ENCODE results near the gene GPR141.

Gene GPR141, protein sequence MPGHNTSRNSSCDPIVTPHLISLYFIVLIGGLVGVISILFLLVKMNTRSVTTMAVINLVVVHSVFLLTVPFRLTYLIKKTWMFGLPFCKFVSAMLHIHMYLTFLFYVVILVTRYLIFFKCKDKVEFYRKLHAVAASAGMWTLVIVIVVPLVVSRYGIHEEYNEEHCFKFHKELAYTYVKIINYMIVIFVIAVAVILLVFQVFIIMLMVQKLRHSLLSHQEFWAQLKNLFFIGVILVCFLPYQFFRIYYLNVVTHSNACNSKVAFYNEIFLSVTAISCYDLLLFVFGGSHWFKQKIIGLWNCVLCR

GRCh38 chr7:37683246-37684120 is at the start of gene GPR141:
TSS of gene GPR141 (plus strand) at chr7:37683766. CDS start at chr7:37740394, 56,628 bp downstream.
- DNase-seq, result no peak

DNA sequence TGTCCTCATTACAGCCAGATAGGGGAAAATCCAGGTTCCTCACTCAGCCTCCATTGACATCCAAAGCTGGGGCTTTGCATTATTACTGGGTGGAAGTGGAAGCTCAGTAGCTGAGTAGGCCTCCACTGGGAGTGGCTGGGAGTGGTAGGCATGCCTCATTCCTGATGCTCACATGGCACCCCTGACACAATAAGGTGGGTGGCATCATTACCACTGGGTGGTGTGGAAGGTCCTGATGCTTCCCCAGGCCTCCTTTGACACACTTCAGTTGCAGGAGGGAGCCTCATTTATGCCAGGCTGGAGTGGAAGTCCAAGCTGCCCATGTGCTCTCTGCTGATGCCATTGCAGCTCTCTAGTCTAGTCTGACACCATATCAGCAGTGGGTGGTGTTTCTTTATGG is 48.2 kb upstream of the GPR141 start:
- DNase-seq, result no peak

GRCh38 chr7:37642028-37642540 is 41.5 kb upstream of the GPR141 start:
- DNase-seq, result no peak

GRCh38 chr7:37643876-37644275 is 39.7 kb upstream of the GPR141 start:
- no peak for DNase-seq

GRCh38 chr7:37645282-37646050 is 38.1 kb upstream of the GPR141 start:
- DNase-seq, result no peak

DNA sequence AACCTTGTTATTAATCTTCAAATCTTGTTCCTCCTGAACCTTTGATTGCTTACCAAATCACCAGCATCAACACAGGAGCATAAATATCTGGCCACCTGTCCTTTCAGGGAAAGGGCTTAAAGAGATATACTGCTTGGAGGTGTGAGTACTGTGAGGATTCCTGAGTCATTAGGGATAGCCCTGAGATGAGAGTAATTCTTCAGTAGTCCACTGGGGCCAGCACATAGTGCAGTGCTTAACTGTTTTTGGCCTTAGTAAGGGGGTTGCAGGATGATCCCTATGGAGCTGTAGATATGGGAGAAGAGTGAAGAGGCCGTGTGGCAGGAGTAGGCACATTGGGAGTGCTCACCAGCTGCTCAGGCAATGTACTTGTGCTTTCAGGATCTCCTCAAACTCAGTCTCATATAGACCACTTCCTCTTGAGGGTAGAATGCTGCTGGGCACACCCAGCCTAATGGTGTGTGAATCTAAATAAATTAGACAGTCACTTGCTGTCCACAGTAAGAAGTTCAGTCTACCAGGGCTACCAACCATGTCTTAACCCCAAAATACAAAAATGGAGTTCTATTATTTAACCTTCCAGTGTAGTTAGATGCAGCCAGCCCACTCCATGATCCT is 26.5 kb upstream of the GPR141 start:
- no peak for DNase-seq

- no peak for DNase-seq
Measured at GRCh38 chr7:37657816-37658215, 25.8 kb upstream of the GPR141 start.

DNA sequence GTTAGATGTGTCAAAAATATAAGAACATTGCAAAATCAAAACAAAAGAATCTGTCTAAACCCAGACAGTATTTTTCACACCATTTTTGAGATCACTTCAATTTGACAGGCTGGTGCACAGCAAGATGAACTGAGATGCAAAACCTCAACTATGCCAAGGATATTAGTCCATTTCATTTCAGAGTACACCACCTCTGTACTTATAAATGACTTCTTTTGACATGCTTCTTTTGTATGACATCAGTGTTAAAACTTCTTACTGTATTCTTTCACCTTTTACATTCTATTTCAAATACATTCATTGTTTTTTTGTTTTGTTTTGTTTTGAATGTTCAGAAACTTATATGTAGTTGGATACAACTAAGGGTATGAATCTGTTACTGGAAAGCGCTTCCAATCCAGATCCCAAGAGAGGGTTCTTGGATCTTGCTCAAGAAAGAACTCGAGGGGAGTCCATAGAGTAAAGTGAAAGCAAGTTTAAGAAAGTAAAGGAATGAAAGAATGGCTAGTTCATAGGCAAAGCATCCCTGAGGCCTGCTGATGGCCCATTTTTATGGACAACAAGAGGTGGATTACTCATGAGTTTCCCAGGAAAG is 23.5 kb upstream of the GPR141 start:
- no peak for DNase-seq

DNA sequence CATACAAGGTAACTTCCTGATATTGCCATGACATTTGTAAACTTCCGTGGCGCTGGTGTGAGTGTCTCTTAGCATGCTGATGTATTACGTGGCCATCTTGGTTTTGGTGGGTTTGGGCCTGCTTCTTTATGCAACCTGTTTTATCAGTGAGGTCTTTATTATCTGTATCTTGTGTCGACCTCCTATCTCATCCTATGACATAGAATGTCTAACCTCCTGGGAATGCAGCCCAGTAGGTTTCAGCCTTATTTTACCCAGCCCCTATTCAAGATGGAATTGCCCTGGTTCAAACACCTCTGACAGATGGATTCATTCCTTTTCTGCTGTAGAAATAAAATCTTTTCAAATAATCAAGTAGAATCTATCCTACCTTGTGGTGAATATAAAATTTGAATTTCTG is 23.0 kb upstream of the GPR141 start:
- no peak for DNase-seq

DNA sequence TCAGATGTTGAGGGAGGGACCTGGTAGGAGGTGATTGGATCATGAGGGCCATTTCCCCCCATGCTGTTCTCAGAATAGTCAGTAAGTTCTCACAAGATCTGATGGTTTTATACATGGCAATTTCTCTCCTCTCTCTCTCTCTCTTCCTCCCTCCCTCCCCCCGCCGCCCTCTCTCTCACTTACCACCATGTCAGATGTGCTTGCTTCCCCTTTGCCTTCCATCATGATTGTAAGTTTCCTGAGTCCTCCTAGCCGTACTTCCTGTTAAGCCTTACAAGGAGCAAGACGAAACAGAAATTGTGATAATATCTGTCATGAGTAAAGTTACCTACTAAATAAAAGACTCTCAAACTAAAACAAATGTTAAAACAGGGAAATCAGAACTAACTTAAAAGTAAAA is 19.9 kb upstream of the GPR141 start:
- DNase-seq, result no peak

DNA sequence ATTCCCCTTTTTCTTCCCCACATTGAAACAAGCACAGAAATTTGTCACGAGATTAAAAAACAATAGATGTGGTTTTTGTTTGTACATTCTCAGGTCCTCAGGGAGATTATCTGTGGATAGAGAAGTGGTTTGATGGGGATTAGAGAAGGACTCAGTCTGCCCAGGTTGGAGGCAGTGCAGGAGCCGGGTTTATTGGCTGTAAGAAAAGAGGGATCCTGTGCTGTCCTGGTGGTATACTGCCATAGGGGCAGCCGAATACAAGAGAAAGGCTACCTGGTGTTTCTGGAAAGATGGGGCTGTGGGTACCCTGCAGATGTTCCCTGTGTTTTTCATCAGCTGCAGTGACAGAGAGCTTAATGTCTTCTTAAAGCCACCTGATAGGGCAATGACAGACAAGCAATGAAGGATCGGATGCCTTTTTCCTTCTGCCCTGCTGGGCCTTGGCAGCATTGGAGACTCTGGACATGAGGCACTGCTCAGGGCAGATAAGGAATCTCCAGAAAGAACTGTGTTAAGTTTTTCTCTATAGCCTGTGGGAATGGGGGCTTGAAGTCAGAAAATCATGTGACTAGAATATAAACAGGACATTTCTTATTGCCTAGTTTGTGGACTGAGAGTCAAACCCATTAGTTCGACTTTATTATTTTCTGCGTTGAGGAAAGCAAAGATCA is 18.1 kb upstream of the GPR141 start:
- DNase-seq, result no peak

DNA sequence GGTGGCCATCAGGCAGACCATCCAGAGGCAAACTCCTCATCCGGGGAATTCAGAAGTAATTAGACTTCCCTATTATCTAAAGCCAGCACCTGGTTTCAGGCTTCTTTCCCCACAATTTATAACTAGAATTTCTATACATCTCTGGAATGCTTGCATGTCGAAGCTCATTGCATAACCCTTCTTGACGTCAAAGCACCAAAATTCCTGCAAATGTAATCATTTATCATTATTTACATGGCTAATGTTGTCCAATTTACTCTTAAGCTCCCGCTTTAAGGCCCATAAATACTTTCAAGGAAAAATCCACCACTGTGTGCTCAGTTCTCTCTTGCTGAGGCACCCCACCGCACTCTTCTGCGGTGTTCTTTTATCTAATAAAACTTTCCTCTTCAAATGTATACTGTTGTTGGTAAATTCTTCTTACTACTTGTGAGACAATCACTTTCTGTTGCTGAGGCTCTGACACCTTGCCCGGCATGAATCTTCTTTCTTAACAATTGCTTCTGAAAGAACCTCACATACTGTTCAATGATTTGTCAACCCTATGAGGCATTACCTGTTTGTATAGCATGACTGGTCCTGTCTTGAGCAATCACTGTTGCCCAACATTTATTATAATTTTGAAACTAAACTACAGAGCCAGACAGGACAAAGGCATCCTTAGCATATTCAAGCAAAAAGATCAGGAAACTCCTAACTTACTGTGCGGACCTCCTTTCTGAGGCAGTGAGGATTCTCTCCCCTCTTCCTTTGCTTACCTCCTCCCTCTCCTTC is 17.4 kb upstream of the GPR141 start:
- no peak for DNase-seq

GRCh38 chr7:37669818-37670217 is 13.7 kb upstream of the GPR141 start:
- DNase-seq, result no peak

DNA sequence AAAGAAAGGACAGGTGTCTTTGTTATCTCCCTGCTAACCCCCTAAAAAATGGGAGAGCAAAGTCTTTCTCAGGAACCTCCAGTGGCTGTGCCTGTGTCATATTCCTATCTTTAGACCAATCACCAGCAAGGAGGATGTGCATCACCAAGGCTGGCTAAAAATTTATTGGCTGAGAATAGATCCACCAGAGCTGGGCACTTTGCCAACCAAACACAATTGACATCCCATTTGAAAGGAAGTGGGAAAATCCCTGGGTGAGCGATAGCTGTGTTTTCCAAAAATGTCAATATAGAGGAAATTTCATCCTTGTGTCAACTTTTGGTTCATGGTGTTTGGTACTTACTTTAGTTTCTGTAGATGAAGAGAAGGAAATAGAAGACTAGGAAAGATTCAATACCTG is 13.1 kb upstream of the GPR141 start:
- DNase-seq, result no peak

DNA sequence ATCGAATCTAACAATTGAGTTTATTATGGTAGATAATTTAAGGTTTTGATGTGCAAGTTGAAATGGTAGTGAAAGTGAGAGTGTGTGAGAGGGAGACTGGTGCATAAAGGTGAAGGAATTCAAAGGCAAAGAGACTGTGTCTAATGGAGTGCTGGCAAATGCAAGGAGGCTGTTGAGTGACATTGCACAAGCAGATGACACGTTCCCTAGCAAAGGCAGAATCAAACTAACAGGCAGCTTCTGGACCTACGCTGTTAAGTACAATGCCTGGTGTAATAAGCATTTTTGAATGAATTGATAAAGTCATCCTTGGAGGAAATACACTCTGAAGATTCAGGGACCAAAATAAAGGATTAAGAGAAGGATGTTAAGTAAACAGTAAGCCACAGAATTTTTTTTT is 11.7 kb upstream of the GPR141 start:
- DNase-seq, result no peak

- no peak for DNase-seq
Measured at GRCh38 chr7:37672926-37673325, 10.6 kb upstream of the GPR141 start.

- no peak for DNase-seq
Measured at GRCh38 chr7:37673523-37673922, 10.0 kb upstream of the GPR141 start.

GRCh38 chr7:37674531-37674930 is 9.0 kb upstream of the GPR141 start:
- no peak for DNase-seq

DNA sequence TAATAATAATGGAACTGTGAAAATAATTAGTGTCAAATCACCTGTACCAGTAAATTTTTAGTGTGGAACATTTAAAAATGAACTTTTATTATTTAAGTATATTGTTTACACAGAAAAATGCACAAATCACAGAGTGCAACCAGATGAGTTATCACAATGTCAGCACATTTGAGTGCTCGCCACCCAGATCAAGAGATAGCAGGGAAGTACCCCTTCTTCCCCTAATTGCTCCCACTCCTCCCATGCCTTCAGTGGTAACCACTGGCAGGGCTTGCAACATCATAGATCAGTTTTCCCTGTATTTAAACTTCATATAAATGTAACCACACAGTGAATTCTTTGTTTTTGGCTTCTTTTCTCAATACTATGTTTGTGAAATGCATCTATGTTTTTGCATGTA is 7.8 kb upstream of the GPR141 start:
- DNase-seq, result no peak

- no peak for DNase-seq
Measured at GRCh38 chr7:37684927-37685326, 1.4 kb downstream of the GPR141 start.
